ENCODE data around the gene ANO1.

ANO1 gene

DNA sequence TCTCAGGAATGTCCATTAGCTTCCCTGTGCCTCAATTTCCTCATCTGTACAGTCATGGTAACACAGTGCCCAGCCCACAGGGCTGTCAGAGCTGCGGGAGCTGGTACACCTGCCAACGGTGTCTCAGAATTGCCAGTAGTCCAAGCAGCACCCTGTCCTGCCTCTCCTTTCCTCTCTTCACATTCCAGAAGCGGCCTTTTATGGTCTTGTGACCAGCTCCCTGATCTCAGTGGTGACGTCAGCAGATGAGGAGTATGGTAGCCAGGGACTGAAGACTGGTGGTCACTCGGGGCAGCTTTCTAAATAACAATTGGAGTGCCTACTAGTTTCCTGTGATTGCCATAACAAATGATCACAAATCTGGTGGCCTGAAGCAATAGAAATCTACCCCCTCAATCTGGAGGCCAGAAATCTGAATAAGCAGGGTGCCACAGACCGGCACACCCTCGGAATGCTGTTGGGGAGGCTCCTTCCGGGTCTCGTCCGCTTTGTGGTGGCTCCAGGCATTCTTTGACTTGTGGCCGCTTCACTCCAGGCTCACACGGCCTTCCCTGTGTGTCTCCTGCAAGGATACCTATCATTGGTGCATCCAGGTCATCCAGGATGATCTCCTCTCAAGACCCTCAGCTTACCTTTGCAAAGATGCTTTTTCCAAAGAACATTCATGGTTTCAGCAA is 127.1 kb downstream of the ANO1 start:
- Histone ChIP-seq H3K9ac (no peak overlapping the region), H3K27me3 (ENCODE audit: control insufficient read depth, insufficient read depth, low read length) (no peaks in the 10 kb centered on the region), H3K79me2 (no peaks in the 10 kb centered on the region), H3K27ac (no peak overlapping the region), H3K36me3 (ENCODE audit: control insufficient read depth, insufficient read depth, low read length) (no peaks in the 10 kb centered on the region), H2AFZ (no peak overlapping the region), H3K4me1 (no peaks in the 10 kb centered on the region), H3K9me3 (ENCODE audit: control insufficient read depth, low read length) (no peaks in the 10 kb centered on the region), H3K4me3 (ENCODE audit: low read depth, low read length) (no peak overlapping the region), H3K4me2 (ENCODE audit: low read length) (no peak overlapping the region)
- TF ChIP-seq CTCF (IDR thresholded peaks at IDR 0.05): no peak

GRCh38 chr11:70205766-70206165 is 127.6 kb downstream of the ANO1 start:
- Histone ChIP-seq H3K36me3 (ENCODE audit: control insufficient read depth, insufficient read depth, low read length) (no peaks in the 10 kb centered on the region), H3K79me2 (no peaks in the 10 kb centered on the region), H3K4me3 (ENCODE audit: low read depth, low read length) (no peak overlapping the region), H3K4me2 (ENCODE audit: low read length) (no peak overlapping the region), H2AFZ (no peak overlapping the region), H3K27me3 (ENCODE audit: control insufficient read depth, insufficient read depth, low read length) (no peaks in the 10 kb centered on the region), H3K4me1 (no peaks in the 10 kb centered on the region), H3K27ac (no peak overlapping the region), H3K9me3 (ENCODE audit: control insufficient read depth, low read length) (no peaks in the 10 kb centered on the region), H3K9ac (no peak overlapping the region)
- no peak for TF ChIP-seq CTCF (IDR thresholded peaks at IDR 0.05)

- no peak overlapping the region for H2AFZ ChIP-seq
- H3K4me2 ChIP-seq (ENCODE audit: low read length): no peak overlapping the region
- H3K27me3 ChIP-seq (ENCODE audit: control insufficient read depth, insufficient read depth, low read length): no peaks in the 10 kb centered on the region
- H3K36me3 ChIP-seq (ENCODE audit: control insufficient read depth, insufficient read depth, low read length): no peaks in the 10 kb centered on the region
- TF ChIP-seq CTCF (IDR thresholded peaks at IDR 0.05): no peak
- H3K4me3 ChIP-seq (ENCODE audit: low read depth, low read length): no peak overlapping the region
- no peak overlapping the region for H3K9ac ChIP-seq
- H3K79me2 ChIP-seq: no peaks in the 10 kb centered on the region
- no peaks in the 10 kb centered on the region for H3K9me3 ChIP-seq (ENCODE audit: control insufficient read depth, low read length)
- H3K27ac ChIP-seq: no peak overlapping the region
- H3K4me1 ChIP-seq: no peaks in the 10 kb centered on the region
These were observed 128.3 kb downstream of the ANO1 start for GRCh38 chr11:70206226-70206981.

DNA sequence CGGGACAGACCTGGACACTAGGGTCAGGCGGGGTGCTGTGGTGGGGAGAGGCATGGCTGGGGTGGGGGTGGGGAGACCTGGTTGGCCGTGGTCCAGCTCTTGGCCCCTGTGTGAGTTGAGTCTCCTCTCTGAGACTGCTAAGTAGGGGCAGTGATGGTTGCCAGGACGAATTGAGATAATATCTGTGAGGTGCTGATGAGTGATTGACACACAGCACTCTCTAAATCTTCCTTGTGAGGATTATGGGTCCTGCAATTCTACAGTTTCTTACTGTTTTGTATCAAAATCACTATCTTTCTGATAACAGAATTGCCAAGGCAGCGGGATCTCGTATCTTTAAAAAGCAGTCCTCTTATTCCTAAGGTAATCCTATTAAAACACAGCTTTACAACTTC is 128.9 kb downstream of the ANO1 start:
- H3K4me1 ChIP-seq: no peaks in the 10 kb centered on the region
- H3K9ac ChIP-seq: no peak overlapping the region
- H3K27me3 ChIP-seq (ENCODE audit: control insufficient read depth, insufficient read depth, low read length): no peaks in the 10 kb centered on the region
- no peak overlapping the region for H3K4me3 ChIP-seq (ENCODE audit: low read depth, low read length)
- no peak overlapping the region for H3K27ac ChIP-seq
- no peaks in the 10 kb centered on the region for H3K79me2 ChIP-seq
- no peak overlapping the region for H3K4me2 ChIP-seq (ENCODE audit: low read length)
- H2AFZ ChIP-seq: no peak overlapping the region
- no peak for TF ChIP-seq CTCF (IDR thresholded peaks at IDR 0.05)
- no peaks in the 10 kb centered on the region for H3K9me3 ChIP-seq (ENCODE audit: control insufficient read depth, low read length)
- no peaks in the 10 kb centered on the region for H3K36me3 ChIP-seq (ENCODE audit: control insufficient read depth, insufficient read depth, low read length)

Measured in parathyroid adenoma (tissue), 2 donors.